ENCODE measurements around the gene CTIF. TPM values are rescaled to one million over a fixed set of nuclear protein-coding genes. Genes with fewer than 3 reads are reported as not detected.

Gene CTIF
- total and polyA plus RNA-seq, 2 experiments from 2014 or later = 8.6 to 14.4 TPM

DNA sequence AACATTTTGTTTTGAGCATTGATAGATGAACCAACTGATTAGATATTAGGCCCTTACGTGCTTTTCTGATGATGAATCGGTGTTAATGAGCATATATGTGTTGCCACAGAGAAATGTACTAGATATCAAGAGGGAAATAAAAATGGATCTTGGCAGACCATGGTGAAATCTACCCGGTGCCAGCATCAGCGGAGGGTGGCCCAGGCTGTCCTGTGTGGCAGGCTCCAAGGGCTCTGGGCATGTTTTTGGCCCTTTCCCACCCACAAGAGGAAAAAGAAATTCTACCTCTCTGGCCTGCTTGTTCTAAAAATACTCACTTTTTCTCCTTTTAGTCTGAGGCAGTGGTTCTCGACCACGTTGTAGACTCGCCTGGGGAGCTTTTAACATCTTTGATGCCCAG, 154.2 kb downstream of the CTIF start (continued):
- TF ChIP-seq, protein P1, sequence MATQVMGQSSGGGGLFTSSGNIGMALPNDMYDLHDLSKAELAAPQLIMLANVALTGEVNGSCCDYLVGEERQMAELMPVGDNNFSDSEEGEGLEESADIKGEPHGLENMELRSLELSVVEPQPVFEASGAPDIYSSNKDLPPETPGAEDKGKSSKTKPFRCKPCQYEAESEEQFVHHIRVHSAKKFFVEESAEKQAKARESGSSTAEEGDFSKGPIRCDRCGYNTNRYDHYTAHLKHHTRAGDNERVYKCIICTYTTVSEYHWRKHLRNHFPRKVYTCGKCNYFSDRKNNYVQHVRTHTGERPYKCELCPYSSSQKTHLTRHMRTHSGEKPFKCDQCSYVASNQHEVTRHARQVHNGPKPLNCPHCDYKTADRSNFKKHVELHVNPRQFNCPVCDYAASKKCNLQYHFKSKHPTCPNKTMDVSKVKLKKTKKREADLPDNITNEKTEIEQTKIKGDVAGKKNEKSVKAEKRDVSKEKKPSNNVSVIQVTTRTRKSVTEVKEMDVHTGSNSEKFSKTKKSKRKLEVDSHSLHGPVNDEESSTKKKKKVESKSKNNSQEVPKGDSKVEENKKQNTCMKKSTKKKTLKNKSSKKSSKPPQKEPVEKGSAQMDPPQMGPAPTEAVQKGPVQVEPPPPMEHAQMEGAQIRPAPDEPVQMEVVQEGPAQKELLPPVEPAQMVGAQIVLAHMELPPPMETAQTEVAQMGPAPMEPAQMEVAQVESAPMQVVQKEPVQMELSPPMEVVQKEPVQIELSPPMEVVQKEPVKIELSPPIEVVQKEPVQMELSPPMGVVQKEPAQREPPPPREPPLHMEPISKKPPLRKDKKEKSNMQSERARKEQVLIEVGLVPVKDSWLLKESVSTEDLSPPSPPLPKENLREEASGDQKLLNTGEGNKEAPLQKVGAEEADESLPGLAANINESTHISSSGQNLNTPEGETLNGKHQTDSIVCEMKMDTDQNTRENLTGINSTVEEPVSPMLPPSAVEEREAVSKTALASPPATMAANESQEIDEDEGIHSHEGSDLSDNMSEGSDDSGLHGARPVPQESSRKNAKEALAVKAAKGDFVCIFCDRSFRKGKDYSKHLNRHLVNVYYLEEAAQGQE (IDR thresholded peaks at IDR 0.05; ENCODE audit: unreplicated experiment) = no peak
- TF ChIP-seq, protein P2, sequence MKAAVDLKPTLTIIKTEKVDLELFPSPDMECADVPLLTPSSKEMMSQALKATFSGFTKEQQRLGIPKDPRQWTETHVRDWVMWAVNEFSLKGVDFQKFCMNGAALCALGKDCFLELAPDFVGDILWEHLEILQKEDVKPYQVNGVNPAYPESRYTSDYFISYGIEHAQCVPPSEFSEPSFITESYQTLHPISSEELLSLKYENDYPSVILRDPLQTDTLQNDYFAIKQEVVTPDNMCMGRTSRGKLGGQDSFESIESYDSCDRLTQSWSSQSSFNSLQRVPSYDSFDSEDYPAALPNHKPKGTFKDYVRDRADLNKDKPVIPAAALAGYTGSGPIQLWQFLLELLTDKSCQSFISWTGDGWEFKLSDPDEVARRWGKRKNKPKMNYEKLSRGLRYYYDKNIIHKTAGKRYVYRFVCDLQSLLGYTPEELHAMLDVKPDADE (IDR thresholded peaks at IDR 0.05) = no peak
- TF ChIP-seq, protein P3, sequence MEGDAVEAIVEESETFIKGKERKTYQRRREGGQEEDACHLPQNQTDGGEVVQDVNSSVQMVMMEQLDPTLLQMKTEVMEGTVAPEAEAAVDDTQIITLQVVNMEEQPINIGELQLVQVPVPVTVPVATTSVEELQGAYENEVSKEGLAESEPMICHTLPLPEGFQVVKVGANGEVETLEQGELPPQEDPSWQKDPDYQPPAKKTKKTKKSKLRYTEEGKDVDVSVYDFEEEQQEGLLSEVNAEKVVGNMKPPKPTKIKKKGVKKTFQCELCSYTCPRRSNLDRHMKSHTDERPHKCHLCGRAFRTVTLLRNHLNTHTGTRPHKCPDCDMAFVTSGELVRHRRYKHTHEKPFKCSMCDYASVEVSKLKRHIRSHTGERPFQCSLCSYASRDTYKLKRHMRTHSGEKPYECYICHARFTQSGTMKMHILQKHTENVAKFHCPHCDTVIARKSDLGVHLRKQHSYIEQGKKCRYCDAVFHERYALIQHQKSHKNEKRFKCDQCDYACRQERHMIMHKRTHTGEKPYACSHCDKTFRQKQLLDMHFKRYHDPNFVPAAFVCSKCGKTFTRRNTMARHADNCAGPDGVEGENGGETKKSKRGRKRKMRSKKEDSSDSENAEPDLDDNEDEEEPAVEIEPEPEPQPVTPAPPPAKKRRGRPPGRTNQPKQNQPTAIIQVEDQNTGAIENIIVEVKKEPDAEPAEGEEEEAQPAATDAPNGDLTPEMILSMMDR (conservative IDR thresholded peaks at IDR 0.05; ENCODE audit: low read depth in 2 of 2) = no peak
- TF ChIP-seq ZNF331 (CRISPR knock-in tag; IDR thresholded peaks at IDR 0.05; ENCODE audit: low read depth) (no peak), POLR2AphosphoS5 (IDR thresholded peaks at IDR 0.05; ENCODE audit: low read depth) (no peak), STAT1 (IDR thresholded peaks at IDR 0.05; ENCODE audit: unreplicated experiment) (no peak), NANOG (IDR thresholded peaks at IDR 0.05; ENCODE audit: borderline replicate concordance) (no peak), ZNF114 (CRISPR knock-in tag; IDR thresholded peaks at IDR 0.05) (no peak), EZH2 (IDR thresholded peaks at IDR 0.05; ENCODE audit: low read depth, unreplicated experiment) (no peak), EZH2phosphoT487 (IDR thresholded peaks at IDR 0.05; ENCODE audit: unreplicated experiment) (no peak), CREB1 (CRISPR knock-in tag; IDR thresholded peaks at IDR 0.05; ENCODE audit: low read depth) (no peak)

DNA sequence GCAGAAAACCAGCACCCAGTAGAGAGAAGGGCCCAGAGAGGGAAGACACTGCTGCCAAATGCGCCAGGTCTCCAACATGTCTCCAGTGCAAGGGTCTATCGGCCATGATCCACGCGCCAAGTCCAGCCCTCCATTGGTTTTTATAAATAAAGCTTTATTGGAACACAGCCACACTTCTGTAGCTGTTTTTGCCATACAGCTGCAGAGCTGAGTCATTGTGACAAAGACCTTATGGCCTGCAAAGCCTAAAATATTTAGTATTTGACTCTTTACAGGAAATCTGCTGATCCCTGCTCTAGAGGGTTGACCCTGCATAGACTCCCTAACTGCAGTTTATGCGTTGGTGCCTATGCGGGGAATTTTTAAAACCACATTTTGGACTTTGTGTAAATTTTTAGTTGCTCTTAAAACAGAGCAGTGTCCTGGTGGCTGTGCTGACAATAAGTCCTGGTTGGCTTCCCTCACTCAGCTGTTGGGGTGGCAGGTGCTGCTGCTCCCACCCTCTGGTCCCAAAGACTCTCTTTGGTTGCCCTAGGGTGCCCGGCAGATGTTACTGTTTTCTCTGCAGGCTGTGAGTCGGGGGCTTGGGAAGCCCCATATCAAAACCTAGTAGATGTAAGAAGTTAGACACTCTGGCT, 154.9 kb downstream of the CTIF start:
- H3K27ac ChIP-seq (ENCODE audit: low read depth) = no peak overlapping the region
- Mint-ChIP-seq H3K4me1 (peaks cover 2% of the 10 kb centered on the region; the same call in 2 of the 3 replicates), H3K36me3 (ENCODE audit: low read depth) (no peaks in the 10 kb centered on the region), H3K27me3 (ENCODE audit: insufficient read depth, low read depth, poor library complexity) (peaks cover 2% of the 10 kb centered on the region), H3K9me3 (no peaks in the 10 kb centered on the region), H3K4me3 (no peak overlapping the region), H3K27ac (peak overlapping the region; percentile 63; the same call in 1 of the 2 replicates)
- no peak for ATAC-seq
- H3K4me1 ChIP-seq (ENCODE audit: insufficient read depth) = no peaks in the 10 kb centered on the region
- H3K4me3 ChIP-seq = no peak overlapping the region
- H3K9me2 ChIP-seq (ENCODE audit: insufficient read depth) = 0 out of 2 replicates have a peak, but pooled peaks cover 4% of the 10 kb centered on the region
- no peaks in the 10 kb centered on the region for H3K36me3 ChIP-seq (ENCODE audit: insufficient read depth)
- no peak overlapping the region for H2AFZ ChIP-seq
- H3F3A ChIP-seq (replicated peaks; ENCODE audit: low read depth) = no peaks in the 10 kb centered on the region
- H3K79me2 ChIP-seq (replicated peaks; ENCODE audit: insufficient read depth) = no peaks in the 10 kb centered on the region
- no peaks in the 10 kb centered on the region for H3K27me3 ChIP-seq (ENCODE audit: insufficient read depth)
- no peaks in the 10 kb centered on the region for H4K20me1 ChIP-seq (replicated peaks; ENCODE audit: insufficient read depth)
- DNase-seq (ENCODE audit: low spot score) = no peak
- H3K4me2 ChIP-seq = no peak overlapping the region
- TF ChIP-seq EZH2phosphoT487 (IDR thresholded peaks at IDR 0.05; ENCODE audit: unreplicated experiment) (no peak), JUNB (IDR thresholded peaks at IDR 0.05; ENCODE audit: unreplicated experiment) (no peak), STAT1 (IDR thresholded peaks at IDR 0.05; ENCODE audit: unreplicated experiment) (no peak), ZNF114 (CRISPR knock-in tag; IDR thresholded peaks at IDR 0.05) (no peak), EZH2 (IDR thresholded peaks at IDR 0.05; ENCODE audit: low read depth, unreplicated experiment) (no peak), POLR2AphosphoS5 (IDR thresholded peaks at IDR 0.05; ENCODE audit: low read depth) (no peak), CREB1 (CRISPR knock-in tag; IDR thresholded peaks at IDR 0.05; ENCODE audit: low read depth) (no peak)
- TF ChIP-seq, protein P2 (IDR thresholded peaks at IDR 0.05) = no peak
